ES-I3 (cell line): ENCODE data around the gene POLR3F.
"Not testable (repeated sequence)": the region's sequence is repeated elsewhere in the genome, so short reads cannot be mapped to it uniquely, and the experiment has no call there.

Experiments
- H3K36me3 ChIP-seq: 2 replicates; pipeline ENCODE4 v1.6.1; 2013; ENCODE audit warnings: mild to moderate bottlenecking, low read length, control low read depth, moderate library complexity; ENCODE audit not compliant: insufficient read depth
- H3K4me1 ChIP-seq: 2 replicates; pipeline ENCODE4 v1.6.1; 2013; ENCODE audit warnings: mild to moderate bottlenecking, control low read depth, low read length; ENCODE audit not compliant: insufficient read depth
- H3K9ac ChIP-seq: 2 replicates; pipeline ENCODE4 v1.6.1; 2013; ENCODE audit warnings: low read depth, mild to moderate bottlenecking, low read length, moderate library complexity
- H3K9me3 ChIP-seq: 2 replicates; pipeline ENCODE4 v1.6.1; 2013; ENCODE audit warnings: mild to moderate bottlenecking, low read length, moderate library complexity; ENCODE audit not compliant: control insufficient read depth, insufficient read depth

Gene POLR3F

DNA sequence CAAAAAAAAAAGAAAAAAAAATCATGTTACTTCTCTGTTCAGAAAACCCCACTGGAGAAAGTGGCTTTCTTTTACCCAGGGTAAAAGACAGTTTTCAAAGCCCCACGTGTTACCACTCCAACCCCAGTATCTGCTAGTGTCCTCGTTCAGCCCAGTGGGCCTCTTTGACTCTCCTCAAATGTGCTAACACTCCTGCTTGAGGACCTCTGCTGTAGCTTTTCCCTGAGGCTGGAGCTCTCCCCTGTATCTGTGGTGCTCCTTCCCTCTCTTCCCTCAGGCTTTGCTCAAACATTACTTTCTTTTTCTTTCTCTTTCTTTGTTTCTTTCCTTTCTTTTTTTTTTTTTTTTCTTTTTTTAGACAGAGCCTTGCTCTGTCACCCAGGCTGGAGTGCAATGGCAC is 55.9 kb downstream of the POLR3F start:
- peaks cover 31% of the 10 kb centered on the region for H3K36me3 ChIP-seq
- H3K9ac ChIP-seq, result no peak overlapping the region
- no peaks in the 10 kb centered on the region for H3K4me1 ChIP-seq
- H3K9me3 ChIP-seq, result no peaks in the 10 kb centered on the region

GRCh38 chr20:18524646-18525045 is 57.5 kb downstream of the POLR3F start:
- peaks cover 35% of the 10 kb centered on the region for H3K36me3 ChIP-seq
- H3K9ac ChIP-seq, result no peak overlapping the region
- no peaks in the 10 kb centered on the region for H3K4me1 ChIP-seq
- H3K9me3 ChIP-seq, result no peaks in the 10 kb centered on the region

- H3K36me3 ChIP-seq, result peaks cover 48% of the 10 kb centered on the region
- H3K9ac ChIP-seq, H3K9me3 ChIP-seq, H3K4me1 ChIP-seq: not testable (repeated sequence)
Observed at GRCh38 chr20:18526761-18527160, 59.6 kb downstream of the POLR3F start.

- Histone ChIP-seq H3K4me1 (no peaks in the 10 kb centered on the region), H3K9me3 (no peaks in the 10 kb centered on the region), H3K9ac (no peak overlapping the region), H3K36me3 (peaks cover 50% of the 10 kb centered on the region)
Observed at GRCh38 chr20:18527339-18527738, 60.1 kb downstream of the POLR3F start.

GRCh38 chr20:18527836-18528235 is 60.6 kb downstream of the POLR3F start:
- Histone ChIP-seq H3K4me1 (no peaks in the 10 kb centered on the region), H3K9me3 (no peaks in the 10 kb centered on the region), H3K36me3 (peaks cover 54% of the 10 kb centered on the region), H3K9ac (no peak overlapping the region)

DNA sequence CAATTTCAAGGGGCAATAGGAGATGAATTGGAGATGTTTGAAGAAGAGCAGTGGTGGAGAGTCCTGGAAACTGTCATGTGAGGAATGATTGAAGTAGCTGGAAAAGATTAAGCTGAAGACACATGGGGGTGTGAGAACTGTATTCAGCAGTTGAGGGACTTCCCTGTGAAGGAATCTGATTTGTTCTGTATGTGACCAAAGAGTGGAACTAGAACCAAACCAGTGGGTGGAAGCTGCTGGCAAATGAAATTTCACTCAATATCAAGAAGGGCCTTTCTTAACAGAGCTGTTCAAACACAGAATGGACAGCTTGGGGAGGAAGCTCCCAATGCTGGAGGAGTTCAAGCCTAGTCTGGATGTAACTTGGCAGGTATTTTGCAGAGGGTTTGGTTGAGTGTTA is 61.9 kb downstream of the POLR3F start:
- no peak overlapping the region for H3K9ac ChIP-seq
- H3K36me3 ChIP-seq, result peaks cover 56% of the 10 kb centered on the region
- no peaks in the 10 kb centered on the region for H3K9me3 ChIP-seq
- H3K4me1 ChIP-seq, result no peaks in the 10 kb centered on the region

GRCh38 chr20:18532626-18533025 is 65.4 kb downstream of the POLR3F start:
- Histone ChIP-seq H3K4me1 (no peaks in the 10 kb centered on the region), H3K36me3 (peaks cover 40% of the 10 kb centered on the region), H3K9ac (no peak overlapping the region), H3K9me3 (no peaks in the 10 kb centered on the region)

GRCh38 chr20:18533491-18533890 is 66.3 kb downstream of the POLR3F start:
- Histone ChIP-seq H3K4me1 (no peaks in the 10 kb centered on the region), H3K36me3 (peaks cover 31% of the 10 kb centered on the region), H3K9ac (no peak overlapping the region), H3K9me3 (no peaks in the 10 kb centered on the region)

- Histone ChIP-seq H3K9me3 (no peaks in the 10 kb centered on the region), H3K36me3 (peaks cover 31% of the 10 kb centered on the region), H3K4me1 (no peaks in the 10 kb centered on the region), H3K9ac (no peak overlapping the region)
Observed at GRCh38 chr20:18533978-18534644, 66.9 kb downstream of the POLR3F start.
